ENCODE data around the gene LRP2.
"Not testable (repeated sequence)": the region's sequence is repeated elsewhere in the genome, so short reads cannot be mapped to it uniquely, and the experiment has no call there.

The LRP2 gene

DNA sequence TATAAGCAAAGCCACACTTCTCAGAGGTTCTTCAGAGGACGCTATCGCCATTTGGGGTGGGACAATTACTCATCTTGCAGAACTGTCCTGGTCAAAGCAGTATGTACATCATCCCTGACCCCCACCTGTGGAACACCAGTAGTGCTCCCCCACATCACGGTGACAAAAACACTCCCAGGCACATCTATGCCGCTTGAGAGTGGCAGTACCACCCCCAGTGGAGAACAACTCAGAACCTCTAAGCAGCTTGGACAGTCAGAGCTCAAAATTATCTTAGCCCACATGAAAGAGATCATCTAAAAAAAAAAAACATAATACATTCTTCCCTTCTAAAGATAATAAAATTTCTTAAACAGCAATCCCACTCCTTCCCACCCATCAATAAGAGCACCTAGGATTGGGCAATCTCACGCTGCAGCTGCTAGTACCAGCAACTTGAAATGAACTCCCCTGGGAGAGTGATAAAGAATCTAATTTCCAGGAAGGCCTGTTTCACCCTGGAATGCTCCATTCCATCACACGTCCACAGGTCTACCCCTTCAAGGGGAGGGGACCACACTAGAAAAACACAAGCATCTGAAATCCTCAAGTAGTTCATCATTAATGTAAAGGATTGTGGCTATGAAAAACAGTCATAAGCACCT lies 31.7 kb downstream of the LRP2 start:
- TF ChIP-seq, protein P1, sequence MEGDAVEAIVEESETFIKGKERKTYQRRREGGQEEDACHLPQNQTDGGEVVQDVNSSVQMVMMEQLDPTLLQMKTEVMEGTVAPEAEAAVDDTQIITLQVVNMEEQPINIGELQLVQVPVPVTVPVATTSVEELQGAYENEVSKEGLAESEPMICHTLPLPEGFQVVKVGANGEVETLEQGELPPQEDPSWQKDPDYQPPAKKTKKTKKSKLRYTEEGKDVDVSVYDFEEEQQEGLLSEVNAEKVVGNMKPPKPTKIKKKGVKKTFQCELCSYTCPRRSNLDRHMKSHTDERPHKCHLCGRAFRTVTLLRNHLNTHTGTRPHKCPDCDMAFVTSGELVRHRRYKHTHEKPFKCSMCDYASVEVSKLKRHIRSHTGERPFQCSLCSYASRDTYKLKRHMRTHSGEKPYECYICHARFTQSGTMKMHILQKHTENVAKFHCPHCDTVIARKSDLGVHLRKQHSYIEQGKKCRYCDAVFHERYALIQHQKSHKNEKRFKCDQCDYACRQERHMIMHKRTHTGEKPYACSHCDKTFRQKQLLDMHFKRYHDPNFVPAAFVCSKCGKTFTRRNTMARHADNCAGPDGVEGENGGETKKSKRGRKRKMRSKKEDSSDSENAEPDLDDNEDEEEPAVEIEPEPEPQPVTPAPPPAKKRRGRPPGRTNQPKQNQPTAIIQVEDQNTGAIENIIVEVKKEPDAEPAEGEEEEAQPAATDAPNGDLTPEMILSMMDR (IDR thresholded peaks at IDR 0.05; ENCODE audit: low read depth, low read length): no peak
- DNase-seq (ENCODE audit: extremely low read depth, low read depth): no peak

DNA sequence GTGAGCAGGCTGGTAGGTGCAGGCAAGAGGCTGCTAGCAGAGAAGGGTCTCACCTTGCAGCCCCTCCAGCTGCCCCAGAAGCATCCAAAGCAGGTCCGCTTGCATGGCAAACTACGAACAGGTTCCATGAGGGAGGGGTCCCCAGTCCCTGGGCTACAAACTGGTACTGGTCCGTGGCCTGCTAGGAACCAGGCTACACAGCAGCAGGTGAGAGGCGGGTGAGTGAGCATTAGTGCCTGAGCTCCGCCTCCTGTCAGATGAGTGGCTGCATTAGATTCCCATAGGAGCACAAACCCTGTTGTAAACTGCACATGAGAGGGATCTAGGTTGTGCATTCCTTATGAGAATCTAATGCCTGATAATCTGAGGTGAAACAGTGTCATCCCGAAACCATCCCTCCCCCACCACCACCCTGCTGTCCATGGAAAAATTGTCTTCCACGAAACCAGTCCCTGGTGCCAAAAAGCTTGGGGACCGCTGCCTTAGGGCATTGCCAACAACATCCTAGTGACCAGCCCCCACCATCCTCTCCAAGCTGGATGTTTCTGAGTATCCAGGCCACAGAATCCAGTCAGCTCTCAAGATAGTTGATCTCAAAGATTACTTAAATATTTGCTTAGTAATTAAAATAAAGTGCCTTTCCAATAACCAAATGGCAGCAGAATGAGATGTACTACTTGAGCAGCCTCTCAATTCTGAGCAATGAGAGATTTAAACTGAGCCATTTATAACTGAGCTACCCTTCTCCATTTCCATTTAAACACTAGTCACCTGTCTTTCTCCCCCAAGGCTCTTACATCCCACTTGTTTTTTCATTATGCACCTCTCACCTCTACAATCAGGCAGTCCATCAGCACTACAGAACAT lies 32.4 kb downstream of the LRP2 start:
- TF ChIP-seq, protein P1 (IDR thresholded peaks at IDR 0.05; ENCODE audit: low read depth, low read length): no peak
- DNase-seq (ENCODE audit: extremely low read depth, low read depth): no peak

DNA sequence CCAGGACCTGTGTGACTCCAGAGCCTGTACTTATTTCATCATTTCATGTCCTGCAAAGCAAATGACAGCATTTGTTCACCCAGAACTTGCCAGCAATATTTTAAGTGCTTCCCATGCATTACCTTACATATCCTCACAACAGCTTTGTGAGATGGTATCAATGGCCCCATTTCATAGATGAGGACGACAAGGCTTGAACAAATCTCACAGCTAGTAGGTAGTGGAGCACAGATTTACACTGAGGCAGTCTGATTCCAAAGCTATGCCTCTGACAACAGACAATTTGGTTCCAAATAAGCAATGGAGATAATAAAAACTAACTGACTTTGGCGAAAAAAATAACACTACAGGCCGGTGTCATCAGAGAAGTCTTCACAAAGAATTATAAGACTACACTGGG lies 33.5 kb downstream of the LRP2 start:
- no peak for DNase-seq (ENCODE audit: extremely low read depth, low read depth)
- TF ChIP-seq, protein P1 (IDR thresholded peaks at IDR 0.05; ENCODE audit: low read depth, low read length): no peak

DNA sequence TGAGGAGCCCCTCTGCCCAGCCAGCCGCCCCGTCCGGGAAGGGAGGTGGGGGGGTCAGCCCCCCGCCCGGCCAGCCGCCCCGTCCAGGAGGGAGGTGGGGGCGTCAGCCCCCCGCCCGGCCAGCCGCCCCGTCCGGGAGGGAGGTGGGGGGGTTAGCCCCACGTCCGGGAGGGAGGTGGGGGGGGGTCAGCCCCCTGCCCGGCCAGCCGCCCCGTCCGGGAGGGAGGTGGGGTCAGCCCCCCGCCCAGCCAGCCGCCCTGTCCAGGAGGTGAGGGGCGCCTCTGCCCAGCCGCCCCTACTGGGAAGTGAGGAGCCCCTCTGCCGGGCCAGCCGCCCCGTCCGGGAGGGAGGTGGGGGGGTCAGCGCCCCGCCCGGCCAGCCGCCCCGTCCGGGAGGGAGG lies 34.5 kb downstream of the LRP2 start:
- DNase-seq (ENCODE audit: extremely low read depth, low read depth): not testable (repeated sequence)

DNA sequence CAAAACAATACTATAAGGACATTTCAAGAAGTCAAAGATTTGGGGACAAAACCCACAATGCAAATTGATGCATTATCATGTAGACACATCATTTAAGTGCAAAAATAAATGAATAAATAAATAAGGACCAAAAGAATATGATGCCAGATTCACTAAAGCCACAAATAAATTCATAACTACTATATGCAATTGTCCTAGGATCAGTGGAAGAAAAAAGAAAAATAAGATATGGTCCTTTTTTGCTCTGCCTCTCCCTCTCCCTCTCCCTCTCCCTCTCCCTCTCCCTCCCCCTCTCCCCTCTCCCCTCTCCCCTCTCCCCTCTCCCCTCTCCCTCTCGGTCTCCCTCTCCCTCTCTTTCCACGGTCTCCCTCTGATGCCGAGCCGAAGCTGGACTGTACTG lies 36.4 kb downstream of the LRP2 start:
- DNase-seq (ENCODE audit: extremely low read depth, low read depth): not testable (repeated sequence)

DNA sequence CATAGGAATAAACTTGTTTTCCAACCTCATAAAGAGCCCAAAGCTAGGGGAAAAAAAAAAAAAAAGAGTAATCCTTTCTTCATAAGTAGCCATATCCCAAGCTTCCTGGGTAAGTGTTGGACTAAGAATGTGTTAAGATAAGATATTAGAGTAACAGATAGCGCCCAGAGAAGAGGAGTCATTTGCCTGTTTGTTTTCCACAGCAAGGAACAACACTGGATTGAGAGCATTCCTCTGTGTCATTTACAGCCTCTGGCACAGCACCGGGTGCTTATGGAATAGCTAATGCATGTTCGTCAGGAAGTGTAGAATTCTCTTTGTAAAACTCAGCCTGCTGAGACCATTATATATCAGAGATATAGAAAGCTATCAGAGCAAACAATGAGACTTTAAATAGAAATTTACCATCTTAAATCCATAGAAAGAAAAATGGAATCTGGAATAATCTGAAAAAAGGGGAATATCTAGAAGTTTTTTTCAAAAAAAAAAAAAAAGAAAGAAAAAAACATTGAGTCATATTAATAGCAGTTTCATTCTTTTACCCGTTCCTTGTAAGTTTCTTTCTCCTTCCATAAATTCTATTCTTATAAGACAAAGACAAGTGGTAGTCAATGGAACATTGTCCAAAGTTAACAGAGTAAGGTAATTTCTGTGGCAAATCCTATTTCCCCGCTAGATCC lies 37.6 kb downstream of the LRP2 start:
- TF ChIP-seq, protein P1 (IDR thresholded peaks at IDR 0.05; ENCODE audit: low read depth, low read length): no peak
- no peak for DNase-seq (ENCODE audit: extremely low read depth, low read depth)

DNA sequence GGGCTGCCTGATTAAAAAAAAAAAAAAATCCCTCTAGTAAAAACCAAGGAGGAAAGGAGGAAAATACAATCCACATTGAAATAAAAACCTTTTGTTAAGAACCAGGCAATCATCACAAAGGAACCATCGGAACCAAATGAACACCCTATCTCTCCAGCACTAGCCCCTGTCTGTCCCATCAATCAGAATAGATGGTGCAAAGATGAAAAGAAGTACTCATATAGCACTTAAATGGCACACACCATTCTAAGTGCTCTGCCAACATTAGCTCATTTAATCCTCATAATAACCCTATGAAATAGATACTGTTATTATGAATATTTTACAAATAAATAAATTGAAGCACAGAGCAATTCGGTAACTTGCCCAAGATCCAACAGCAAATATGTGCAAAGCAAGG lies 38.5 kb downstream of the LRP2 start:
- DNase-seq (ENCODE audit: extremely low read depth, low read depth): no peak
- TF ChIP-seq, protein P1 (IDR thresholded peaks at IDR 0.05; ENCODE audit: low read depth, low read length): no peak

DNA sequence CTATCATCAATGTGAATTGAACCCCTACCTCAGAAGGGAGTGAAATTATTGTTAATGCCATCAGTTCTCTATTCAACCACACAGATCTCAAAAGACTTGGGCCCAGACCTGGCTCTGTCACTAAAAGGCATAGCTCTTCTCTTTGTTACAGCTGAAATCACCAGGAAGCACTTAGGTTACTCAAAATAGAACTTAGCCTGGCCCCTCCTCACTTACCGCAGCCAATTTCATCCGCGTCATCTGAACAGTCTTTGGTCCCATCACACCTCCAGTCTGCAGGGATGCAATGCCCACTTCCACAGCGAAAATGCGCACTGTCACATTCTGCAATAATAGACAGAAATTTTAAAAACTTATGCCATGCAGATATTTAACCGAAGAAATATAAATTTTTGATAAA lies 41.8 kb downstream of the LRP2 start:
- TF ChIP-seq, protein P1 (IDR thresholded peaks at IDR 0.05; ENCODE audit: low read depth, low read length): no peak
- DNase-seq (ENCODE audit: extremely low read depth, low read depth): no peak
